ENCODE data around the gene NBPF1. TPM values are rescaled to one million over a fixed set of nuclear protein-coding genes. Genes with fewer than 3 reads are reported as not detected.
"Not testable (repeated sequence)": the region's sequence is repeated elsewhere in the genome, so short reads cannot be mapped to it uniquely, and the experiment has no call there.

The NBPF1 gene
- total and polyA plus RNA-seq, 9 of the 15 experiments (the other 6 are each of a cell fraction or from before 2014, with no cell fraction given) = 5.2 to 42.6 (median 24.1) TPM

- H3K4me1 ChIP-seq (replicated peaks in 1 of 2; ENCODE audit: control insufficient read depth in 2 of 2, insufficient read depth in 2 of 2, low read length in 2 of 2); H3K36me3 ChIP-seq (ENCODE audit: control insufficient read depth, insufficient read depth, low read length); H3K9ac ChIP-seq (ENCODE audit: insufficient read depth in 1 of 2, low read depth in 2 of 2, low read length in 2 of 2); H3K79me2 ChIP-seq (ENCODE audit: control insufficient read depth, insufficient read depth, low read length); POLR2A ChIA-PET; intact Hi-C loops (cut with micrococcal nuclease); H3K4me2 ChIP-seq (ENCODE audit: insufficient read depth, low read length); in situ Hi-C loops (cut with MboI); H3K4me3 ChIP-seq; H3K27ac ChIP-seq (ENCODE audit: extremely low read depth, low read depth, low read length); H3K9me3 ChIP-seq (replicated peaks; ENCODE audit: control insufficient read depth, insufficient read depth, low read depth, low read length); H2AFZ ChIP-seq (ENCODE audit: low read depth, low read length); FAIRE-seq; ATAC-seq; H4K20me1 ChIP-seq (replicated peaks; ENCODE audit: control insufficient read depth, insufficient read depth, low read length); H3K9me1 ChIP-seq (ENCODE audit: control insufficient read depth, insufficient read depth, low read length); DNase-seq (ENCODE audit: extremely low read depth in 1 of 4, low spot score in 3 of 4); BruUV-seq (replicated peaks); CTCF ChIA-PET (ENCODE audit: low intra/inter-chr PET ratio); H3K27me3 ChIP-seq (ENCODE audit: control insufficient read depth in 2 of 2, insufficient read depth in 2 of 2, low read length in 2 of 2): not testable (repeated sequence)
- 88% methylated on average over 21 of the region's 34 CpGs for WGBS (ENCODE audit: insufficient coverage, low coverage, missing lambda C conversion rate)
These were observed 77.9 kb downstream of the NBPF1 start for GRCh38 chr1:16535487-16535886.

- H3K9me1 ChIP-seq (ENCODE audit: control insufficient read depth, insufficient read depth, low read length); ATAC-seq; H2AFZ ChIP-seq (ENCODE audit: low read depth, low read length); H3K27me3 ChIP-seq (ENCODE audit: control insufficient read depth in 2 of 2, insufficient read depth in 2 of 2, low read length in 2 of 2); in situ Hi-C loops (cut with MboI); DNase-seq (ENCODE audit: extremely low read depth in 1 of 4, low spot score in 3 of 4); intact Hi-C loops (cut with micrococcal nuclease); H3K27ac ChIP-seq (ENCODE audit: extremely low read depth, low read depth, low read length); POLR2A ChIA-PET; CTCF ChIA-PET (ENCODE audit: low intra/inter-chr PET ratio); FAIRE-seq; BruUV-seq (replicated peaks); H3K79me2 ChIP-seq (ENCODE audit: control insufficient read depth, insufficient read depth, low read length); H3K4me1 ChIP-seq (replicated peaks in 1 of 2; ENCODE audit: control insufficient read depth in 2 of 2, insufficient read depth in 2 of 2, low read length in 2 of 2); H3K4me2 ChIP-seq (ENCODE audit: insufficient read depth, low read length); H3K9ac ChIP-seq (ENCODE audit: insufficient read depth in 1 of 2, low read depth in 2 of 2, low read length in 2 of 2); H3K36me3 ChIP-seq (ENCODE audit: control insufficient read depth, insufficient read depth, low read length); H3K4me3 ChIP-seq; H3K9me3 ChIP-seq (replicated peaks; ENCODE audit: control insufficient read depth, insufficient read depth, low read depth, low read length); H4K20me1 ChIP-seq (replicated peaks; ENCODE audit: control insufficient read depth, insufficient read depth, low read length): not testable (repeated sequence)
- WGBS (ENCODE audit: insufficient coverage, low coverage, missing lambda C conversion rate) = 84% methylated on average over 24 of the region's 43 CpGs
These were observed 78.4 kb downstream of the NBPF1 start for GRCh38 chr1:16534829-16535456.

- H3K27ac ChIP-seq (ENCODE audit: extremely low read depth, low read depth, low read length); CTCF ChIA-PET (ENCODE audit: low intra/inter-chr PET ratio); POLR2A ChIA-PET; in situ Hi-C loops (cut with MboI); H3K9ac ChIP-seq (ENCODE audit: insufficient read depth in 1 of 2, low read depth in 2 of 2, low read length in 2 of 2); H3K27me3 ChIP-seq (ENCODE audit: control insufficient read depth in 2 of 2, insufficient read depth in 2 of 2, low read length in 2 of 2); H2AFZ ChIP-seq (ENCODE audit: low read depth, low read length); H3K4me3 ChIP-seq; ATAC-seq; DNase-seq (ENCODE audit: extremely low read depth in 1 of 4, low spot score in 3 of 4); H3K79me2 ChIP-seq (ENCODE audit: control insufficient read depth, insufficient read depth, low read length); H3K4me1 ChIP-seq (replicated peaks in 1 of 2; ENCODE audit: control insufficient read depth in 2 of 2, insufficient read depth in 2 of 2, low read length in 2 of 2); FAIRE-seq; H3K4me2 ChIP-seq (ENCODE audit: insufficient read depth, low read length); H3K9me1 ChIP-seq (ENCODE audit: control insufficient read depth, insufficient read depth, low read length); H3K36me3 ChIP-seq (ENCODE audit: control insufficient read depth, insufficient read depth, low read length); H3K9me3 ChIP-seq (replicated peaks; ENCODE audit: control insufficient read depth, insufficient read depth, low read depth, low read length); BruUV-seq (replicated peaks); intact Hi-C loops (cut with micrococcal nuclease); H4K20me1 ChIP-seq (replicated peaks; ENCODE audit: control insufficient read depth, insufficient read depth, low read length): not testable (repeated sequence)
- WGBS (ENCODE audit: insufficient coverage, low coverage, missing lambda C conversion rate) = 83% methylated on average over 28 of the region's 44 CpGs
These were observed 79.0 kb downstream of the NBPF1 start for GRCh38 chr1:16534239-16534828.
